SKM-1 treated with dmso at 0.1 percent for 144 hours (cell line): ENCODE results near the gene KIF1A.
"Not testable (repeated sequence)": the region's sequence is repeated elsewhere in the genome, so short reads cannot be mapped to it uniquely, and the experiment has no call there.

Experiments used
- DNase-seq: peaks from one replicate; lab custom pipeline; 2025; ENCODE audit not compliant: unreplicated experiment; lab: John Stamatoyannopoulos, UW

Gene KIF1A

GRCh38 chr2:240691075-240691427, 129.0 kb downstream of the KIF1A start:
- DNase-seq, result not testable (repeated sequence)

- DNase-seq, result not testable (repeated sequence)
These were observed 129.5 kb downstream of the KIF1A start for GRCh38 chr2:240690421-240691074.

- no peak for DNase-seq
These were observed 130.0 kb downstream of the KIF1A start for GRCh38 chr2:240689975-240690374.

- DNase-seq, result no peak
These were observed 131.5 kb downstream of the KIF1A start for GRCh38 chr2:240688553-240688919.

- no peak for DNase-seq
These were observed 132.1 kb downstream of the KIF1A start for GRCh38 chr2:240687741-240688552.

- no peak for DNase-seq
These were observed 132.8 kb downstream of the KIF1A start for GRCh38 chr2:240687045-240687740.

- DNase-seq, result no peak
These were observed 133.6 kb downstream of the KIF1A start for GRCh38 chr2:240686460-240686859.

- DNase-seq, result no peak
These were observed 134.1 kb downstream of the KIF1A start for GRCh38 chr2:240685771-240686371.

- not testable (repeated sequence) for DNase-seq
These were observed 135.9 kb downstream of the KIF1A start for GRCh38 chr2:240683980-240684728.

- DNase-seq, result not testable (repeated sequence)
These were observed 136.6 kb downstream of the KIF1A start for GRCh38 chr2:240683329-240683979.

GRCh38 chr2:240682431-240683224, 137.4 kb downstream of the KIF1A start, which contains the start of gene AQP12B:
AQP12B (minus strand) TSS chr2:240682885; CDS start chr2:240682837, 48 bp downstream.
- not testable (repeated sequence) for DNase-seq

- not testable (repeated sequence) for DNase-seq
These were observed 139.8 kb downstream of the KIF1A start for GRCh38 chr2:240680185-240680584.

- DNase-seq, result not testable (repeated sequence)
These were observed 141.1 kb downstream of the KIF1A start for GRCh38 chr2:240678909-240679308.

- DNase-seq, result not testable (repeated sequence)
These were observed 142.0 kb downstream of the KIF1A start for GRCh38 chr2:240678043-240678442.

- not testable (repeated sequence) for DNase-seq
These were observed 144.7 kb downstream of the KIF1A start for GRCh38 chr2:240675345-240675744.

GRCh38 chr2:240674461-240675184, 145.4 kb downstream of the KIF1A start:
- not testable (repeated sequence) for DNase-seq

GRCh38 chr2:240672701-240673190, 147.3 kb downstream of the KIF1A start:
- no peak for DNase-seq

GRCh38 chr2:240672076-240672700, 147.8 kb downstream of the KIF1A start:
- no peak for DNase-seq
